Peyer's patch (tissue), 4 donors: ENCODE results near the gene C1orf35.

Experiments used
- POLR2A ChIP-seq, 2 donors: fragments of 450-650 bp; IDR thresholded peaks; one replicate each; pipeline ENCODE4 v1.5.1; 2017; ENCODE audit warnings: antibody characterized with exemption in 2 of 2, mild to moderate bottlenecking in 2 of 2, moderate library complexity in 2 of 2
- TF ChIP-seq, protein P1 (sequence below), 6 experiments: fragments of 450-650 bp in 4 of 6; fragments of 200-600 bp in 2 of 6; sonication (generic) in 1 of 6; IDR thresholded peaks; one replicate each; pipeline ENCODE4 v1.5.1; 2017 to 2019; ENCODE audit warnings: antibody characterized with exemption in 6 of 6, mild to moderate bottlenecking in 3 of 6, moderate library complexity in 1 of 6

DNA sequence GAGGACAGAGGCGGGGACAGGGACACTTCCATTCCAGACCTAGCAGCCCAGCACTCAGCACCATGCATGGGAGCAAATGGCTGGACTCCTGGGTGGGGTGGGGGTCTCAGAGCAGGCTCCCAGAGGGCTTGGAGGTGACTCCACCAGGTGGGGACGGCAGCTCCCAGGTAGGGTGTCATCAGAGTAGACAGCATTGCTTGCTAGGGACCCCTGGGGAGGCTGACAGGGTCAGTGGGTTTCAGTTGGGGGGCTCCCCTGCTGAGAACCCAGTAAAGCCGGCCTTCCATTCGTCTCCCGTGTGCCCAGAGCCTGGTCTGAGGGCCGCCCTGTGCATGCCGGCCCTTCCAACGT, 41.8 kb upstream of the C1orf35 start:
- no peak for TF ChIP-seq POLR2A (IDR thresholded peaks at IDR 0.05)
- TF ChIP-seq, protein P1, sequence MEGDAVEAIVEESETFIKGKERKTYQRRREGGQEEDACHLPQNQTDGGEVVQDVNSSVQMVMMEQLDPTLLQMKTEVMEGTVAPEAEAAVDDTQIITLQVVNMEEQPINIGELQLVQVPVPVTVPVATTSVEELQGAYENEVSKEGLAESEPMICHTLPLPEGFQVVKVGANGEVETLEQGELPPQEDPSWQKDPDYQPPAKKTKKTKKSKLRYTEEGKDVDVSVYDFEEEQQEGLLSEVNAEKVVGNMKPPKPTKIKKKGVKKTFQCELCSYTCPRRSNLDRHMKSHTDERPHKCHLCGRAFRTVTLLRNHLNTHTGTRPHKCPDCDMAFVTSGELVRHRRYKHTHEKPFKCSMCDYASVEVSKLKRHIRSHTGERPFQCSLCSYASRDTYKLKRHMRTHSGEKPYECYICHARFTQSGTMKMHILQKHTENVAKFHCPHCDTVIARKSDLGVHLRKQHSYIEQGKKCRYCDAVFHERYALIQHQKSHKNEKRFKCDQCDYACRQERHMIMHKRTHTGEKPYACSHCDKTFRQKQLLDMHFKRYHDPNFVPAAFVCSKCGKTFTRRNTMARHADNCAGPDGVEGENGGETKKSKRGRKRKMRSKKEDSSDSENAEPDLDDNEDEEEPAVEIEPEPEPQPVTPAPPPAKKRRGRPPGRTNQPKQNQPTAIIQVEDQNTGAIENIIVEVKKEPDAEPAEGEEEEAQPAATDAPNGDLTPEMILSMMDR (IDR thresholded peaks at IDR 0.05), result no peak
